HG03066 (cell line): ENCODE data around the gene WNK1.
"Not testable (repeated sequence)": the region's sequence is repeated elsewhere in the genome, so short reads cannot be mapped to it uniquely, and the experiment has no call there.

Experiments used
- ATAC-seq: cut with Tn5 transposase; IDR thresholded peaks from one replicate; pipeline ENCODE4 v1.9.1; 2021; ENCODE audit warnings: low read depth; ENCODE audit not compliant: unreplicated experiment

Gene WNK1

GRCh38 chr12:810671-811415 is 58.5 kb downstream of the WNK1 start:
- no peak for ATAC-seq

GRCh38 chr12:812950-813349 is 60.6 kb downstream of the WNK1 start:
- no peak for ATAC-seq

- ATAC-seq: not testable (repeated sequence)
Measured at GRCh38 chr12:817456-817855, 65.1 kb downstream of the WNK1 start.

- ATAC-seq: no peak
Measured at GRCh38 chr12:817941-818600, 65.7 kb downstream of the WNK1 start.

GRCh38 chr12:818733-819132 is 66.4 kb downstream of the WNK1 start:
- no peak for ATAC-seq

GRCh38 chr12:820336-820735 is 68.0 kb downstream of the WNK1 start:
- ATAC-seq: no peak

GRCh38 chr12:823028-823698 is 70.8 kb downstream of the WNK1 start:
- ATAC-seq: peak; percentile 79

GRCh38 chr12:826331-826730 is 74.0 kb downstream of the WNK1 start:
- no peak for ATAC-seq

GRCh38 chr12:828726-829395 is 76.5 kb downstream of the WNK1 start:
- ATAC-seq: no peak

GRCh38 chr12:830111-830867 is 77.9 kb downstream of the WNK1 start:
- ATAC-seq: no peak

- no peak for ATAC-seq
Measured at GRCh38 chr12:835754-836518, 83.6 kb downstream of the WNK1 start.

GRCh38 chr12:836952-837351 is 84.6 kb downstream of the WNK1 start:
- no peak for ATAC-seq

- ATAC-seq: no peak
Measured at GRCh38 chr12:837548-837947, 85.2 kb downstream of the WNK1 start.

- ATAC-seq: no peak
Measured at GRCh38 chr12:843609-844008, 91.2 kb downstream of the WNK1 start.

GRCh38 chr12:846421-846820 is 94.0 kb downstream of the WNK1 start:
- no peak for ATAC-seq

GRCh38 chr12:848173-848865 is 95.9 kb downstream of the WNK1 start:
- no peak for ATAC-seq

GRCh38 chr12:848882-849527 is 96.6 kb downstream of the WNK1 start:
- ATAC-seq: no peak

- not testable (repeated sequence) for ATAC-seq
Measured at GRCh38 chr12:849733-850437, 97.5 kb downstream of the WNK1 start.
